ENCODE data around the gene RTN4R. TPM values are rescaled to one million over a fixed set of nuclear protein-coding genes. Genes with fewer than 3 reads are reported as not detected.

Gene RTN4R
- total RNA-seq, 1 donor from 2014 or later: 0.79 TPM

DNA sequence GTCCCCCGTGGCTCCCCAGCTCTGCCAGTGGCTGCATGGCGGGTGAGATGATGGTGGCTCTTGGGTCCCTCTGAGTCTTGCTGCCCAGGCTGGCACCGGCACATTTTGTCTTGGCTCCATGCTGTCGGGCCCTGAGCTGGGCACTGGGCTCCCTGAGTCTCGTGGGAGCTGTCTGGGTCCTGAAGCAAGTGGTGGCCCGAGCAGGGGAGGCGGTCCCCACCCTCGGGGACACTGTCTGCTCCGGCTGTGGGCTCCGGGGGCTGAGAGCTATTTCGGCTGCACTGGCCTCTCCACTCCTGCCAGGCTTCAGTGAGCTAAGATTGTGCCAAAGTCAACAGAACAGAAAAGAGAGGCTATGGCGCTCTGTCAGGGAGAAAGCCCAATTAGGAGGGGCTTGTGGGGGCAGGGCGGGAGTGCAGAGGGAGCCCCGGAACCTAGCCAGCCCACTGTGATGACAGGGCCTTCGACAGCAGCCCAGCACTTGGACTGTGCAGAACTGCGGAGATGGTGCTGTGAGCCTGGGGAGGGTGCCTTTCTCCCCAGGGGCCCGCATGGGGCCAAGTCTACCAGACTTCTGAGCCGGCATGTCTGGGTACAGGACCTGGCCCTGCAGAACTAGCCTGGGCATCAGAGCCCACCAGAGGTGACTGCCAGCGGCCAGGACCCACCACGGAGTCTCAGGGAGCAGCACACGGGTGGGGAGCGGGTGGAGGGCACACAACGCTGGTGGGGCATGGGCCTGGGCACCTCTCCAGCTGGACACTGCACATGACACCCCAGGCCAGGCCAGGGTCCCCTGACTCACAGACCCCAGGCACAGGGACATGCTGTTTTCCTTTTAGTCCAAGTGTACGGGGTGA lies 38.0 kb downstream of the RTN4R start:
- no peak for DNase-seq (ENCODE audit: low read depth in 2 of 2)

- no peak for DNase-seq (ENCODE audit: low read depth in 2 of 2)
Measured at GRCh38 chr22:20228939-20229272, 39.2 kb downstream of the RTN4R start.

GRCh38 chr22:20228055-20228938 lies 39.8 kb downstream of the RTN4R start:
- DNase-seq (ENCODE audit: low read depth in 2 of 2): no peak

GRCh38 chr22:20227363-20227762 lies 40.8 kb downstream of the RTN4R start:
- no peak for DNase-seq (ENCODE audit: low read depth in 2 of 2)

DNA sequence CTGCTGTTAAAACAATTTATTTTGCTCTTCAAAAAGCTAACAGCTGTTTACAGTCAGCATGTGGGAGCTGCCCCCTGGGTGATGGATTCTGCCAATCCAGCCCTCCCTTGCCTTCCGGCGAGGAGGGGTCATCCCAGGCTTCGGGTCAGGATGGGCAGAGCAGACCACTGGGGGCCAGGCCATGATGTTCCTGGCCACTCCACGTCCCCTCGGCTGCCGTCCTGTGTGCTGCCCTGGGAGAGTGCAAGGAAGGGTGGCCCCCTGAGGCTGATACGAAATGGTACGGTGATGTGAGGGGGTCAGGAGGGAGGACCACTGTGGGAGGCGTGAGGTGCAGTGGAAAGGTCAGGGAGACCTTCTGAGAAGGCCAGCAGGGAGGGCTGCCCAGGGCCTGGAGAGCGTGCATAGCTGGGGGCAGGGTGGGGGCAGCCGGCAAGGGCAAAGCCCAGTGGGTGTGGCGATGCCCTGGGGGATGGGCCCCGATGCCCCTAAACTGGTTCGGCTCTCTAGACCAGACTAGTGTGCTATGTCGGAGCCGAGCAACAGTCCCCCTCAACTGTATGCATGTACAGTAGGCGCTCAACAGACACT lies 41.3 kb downstream of the RTN4R start:
- DNase-seq (ENCODE audit: low read depth in 2 of 2): no peak

- DNase-seq (ENCODE audit: low read depth in 2 of 2): no peak
Measured at GRCh38 chr22:20226077-20226716, 41.9 kb downstream of the RTN4R start.

- DNase-seq (ENCODE audit: low read depth in 2 of 2): no peak
Measured at GRCh38 chr22:20225693-20225966, 42.5 kb downstream of the RTN4R start.

DNA sequence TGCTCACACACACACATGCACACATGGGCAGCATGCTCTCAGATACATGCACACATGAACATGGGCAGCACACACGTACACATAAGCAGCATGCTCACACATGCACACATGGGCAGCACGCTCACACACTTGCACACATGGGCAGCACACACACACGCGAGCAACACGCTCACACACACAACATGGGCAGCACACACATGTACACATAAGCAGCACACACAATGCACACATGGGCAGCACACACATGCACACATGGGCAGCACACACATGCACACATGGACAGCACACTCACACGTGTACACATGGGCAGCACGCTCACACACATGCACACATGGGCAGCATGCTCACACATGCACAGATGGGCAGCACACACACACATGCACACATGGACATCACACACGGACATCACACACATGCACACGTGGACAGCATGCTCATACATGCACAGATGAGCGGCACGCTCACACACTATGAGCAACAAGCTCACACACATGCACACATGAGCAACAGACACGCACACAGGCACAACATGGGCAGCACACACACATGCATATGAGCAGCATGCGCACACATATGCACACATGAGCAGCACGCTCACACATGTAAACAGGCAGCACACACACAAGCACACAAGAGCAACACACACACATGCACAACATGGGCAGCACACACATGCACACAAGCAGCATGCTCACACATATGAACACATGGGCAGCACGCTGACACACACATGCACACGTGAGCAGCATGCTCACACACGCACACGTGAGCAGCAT lies 43.0 kb downstream of the RTN4R start:
- no peak for DNase-seq (ENCODE audit: low read depth in 2 of 2)

- no peak for DNase-seq (ENCODE audit: low read depth in 2 of 2)
Measured at GRCh38 chr22:20224256-20224626, 43.9 kb downstream of the RTN4R start.

- no peak for DNase-seq (ENCODE audit: low read depth in 2 of 2)
Measured at GRCh38 chr22:20223421-20224255, 44.5 kb downstream of the RTN4R start.

- DNase-seq (ENCODE audit: low read depth in 2 of 2): no peak
Measured at GRCh38 chr22:20222764-20223420, 45.2 kb downstream of the RTN4R start.

DNA sequence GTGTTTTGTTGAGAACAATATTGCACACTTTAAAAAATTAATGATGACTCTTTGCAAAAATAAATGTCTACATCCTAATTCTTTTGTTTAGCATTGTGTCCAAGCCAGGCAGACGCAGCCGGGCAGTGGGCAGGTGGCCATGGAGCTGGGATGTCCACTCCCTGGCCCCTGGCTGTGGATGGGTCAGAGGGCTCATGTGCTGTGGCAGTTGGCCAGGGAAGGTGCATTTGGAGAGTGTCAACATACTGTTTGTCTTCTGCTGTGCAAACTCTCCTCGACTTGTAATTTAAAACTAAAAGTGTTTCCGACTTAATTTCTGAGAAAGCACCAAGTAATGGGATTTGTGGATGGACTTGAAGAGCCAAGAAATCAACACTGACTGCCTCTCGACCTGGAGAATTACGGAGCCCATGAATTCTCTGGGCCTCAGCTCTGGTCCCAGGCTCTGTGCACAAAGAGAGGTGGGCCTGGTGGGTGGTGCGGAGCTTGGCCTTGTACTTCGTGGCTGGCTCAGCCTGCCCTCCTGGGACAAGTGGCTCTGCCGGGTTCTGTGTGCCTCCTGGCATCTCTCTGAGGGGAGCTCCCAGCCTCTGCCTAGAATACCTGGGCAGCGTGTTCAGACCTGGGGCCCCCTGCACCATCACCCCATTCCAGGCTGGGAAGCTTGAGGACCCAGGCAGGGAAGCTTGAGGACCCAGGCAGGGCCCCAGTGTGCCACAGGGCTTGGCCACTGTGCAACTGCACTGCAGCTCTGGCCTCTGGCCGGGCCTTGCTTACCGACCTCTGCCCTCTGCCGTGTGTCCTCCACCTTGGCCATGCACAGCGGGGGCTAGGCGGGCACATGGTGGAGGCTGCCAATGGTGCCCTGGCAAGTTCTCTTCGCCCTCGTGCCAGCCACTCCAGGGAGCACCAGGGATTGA lies 46.4 kb downstream of the RTN4R start:
- no peak for DNase-seq (ENCODE audit: low read depth in 2 of 2)

DNA sequence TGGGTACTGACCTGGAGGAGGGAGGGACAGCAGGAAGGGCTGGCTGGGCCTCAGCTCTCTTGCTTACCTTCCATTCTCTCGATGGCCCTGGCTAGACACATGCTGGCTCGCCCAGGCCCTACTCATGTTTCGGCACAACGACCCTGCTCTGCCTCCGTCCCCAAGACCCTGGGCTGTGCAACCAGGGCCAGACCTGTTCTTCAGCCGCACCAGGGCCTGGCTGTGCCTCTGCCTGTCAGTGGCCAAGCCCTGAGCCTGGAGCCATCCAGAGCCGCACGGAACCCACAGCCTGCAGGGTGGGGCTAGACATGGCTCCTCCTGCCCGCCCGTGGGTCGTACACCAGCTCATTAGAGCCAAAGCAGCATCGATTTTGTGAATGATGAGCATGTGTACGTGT lies 47.5 kb downstream of the RTN4R start:
- no peak for DNase-seq (ENCODE audit: low read depth in 2 of 2)

- no peak for DNase-seq (ENCODE audit: low read depth in 2 of 2)
Measured at GRCh38 chr22:20219667-20220628, 48.2 kb downstream of the RTN4R start.

- no peak for DNase-seq (ENCODE audit: low read depth in 2 of 2)
Measured at GRCh38 chr22:20218987-20219386, 49.1 kb downstream of the RTN4R start.

DNA sequence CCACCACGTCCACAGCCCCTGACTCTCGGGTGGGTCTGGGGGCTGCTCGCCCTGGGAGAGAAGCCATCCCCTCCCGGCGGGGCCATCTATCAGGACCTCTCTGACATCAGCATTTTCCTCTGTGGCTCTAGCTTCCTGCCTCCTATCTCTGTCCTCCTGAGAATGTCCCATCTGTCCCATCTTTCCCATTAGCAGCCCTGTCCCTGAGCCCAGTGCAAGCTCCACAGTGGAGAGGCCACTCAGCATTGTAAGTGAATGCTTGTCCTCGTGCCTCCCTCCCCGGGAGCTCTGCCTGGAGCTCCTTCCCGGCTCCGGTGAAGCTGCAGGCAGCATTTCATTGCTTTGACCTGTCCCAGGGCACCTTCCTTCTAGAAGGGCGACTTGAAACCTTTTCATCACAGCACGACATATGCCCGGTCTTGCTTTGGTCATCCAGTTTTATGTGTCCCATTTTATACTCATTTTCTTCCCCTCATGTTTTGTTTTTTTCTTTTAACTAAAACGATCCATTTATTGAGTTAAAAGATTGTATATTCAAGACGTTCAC lies 49.7 kb downstream of the RTN4R start:
- no peak for DNase-seq (ENCODE audit: low read depth in 2 of 2)

- no peak for DNase-seq (ENCODE audit: low read depth in 2 of 2)
Measured at GRCh38 chr22:20217563-20217962, 50.6 kb downstream of the RTN4R start.

Measured in lung microvascular endothelial cell (primary cell).